NK-92 (cell line): ENCODE results near the gene NPHP4.

Source experiments
- DNase-seq: peaks from one replicate; lab custom pipeline; 2025; ENCODE audit not compliant: unreplicated experiment; lab: John Stamatoyannopoulos, UW

Gene NPHP4

DNA sequence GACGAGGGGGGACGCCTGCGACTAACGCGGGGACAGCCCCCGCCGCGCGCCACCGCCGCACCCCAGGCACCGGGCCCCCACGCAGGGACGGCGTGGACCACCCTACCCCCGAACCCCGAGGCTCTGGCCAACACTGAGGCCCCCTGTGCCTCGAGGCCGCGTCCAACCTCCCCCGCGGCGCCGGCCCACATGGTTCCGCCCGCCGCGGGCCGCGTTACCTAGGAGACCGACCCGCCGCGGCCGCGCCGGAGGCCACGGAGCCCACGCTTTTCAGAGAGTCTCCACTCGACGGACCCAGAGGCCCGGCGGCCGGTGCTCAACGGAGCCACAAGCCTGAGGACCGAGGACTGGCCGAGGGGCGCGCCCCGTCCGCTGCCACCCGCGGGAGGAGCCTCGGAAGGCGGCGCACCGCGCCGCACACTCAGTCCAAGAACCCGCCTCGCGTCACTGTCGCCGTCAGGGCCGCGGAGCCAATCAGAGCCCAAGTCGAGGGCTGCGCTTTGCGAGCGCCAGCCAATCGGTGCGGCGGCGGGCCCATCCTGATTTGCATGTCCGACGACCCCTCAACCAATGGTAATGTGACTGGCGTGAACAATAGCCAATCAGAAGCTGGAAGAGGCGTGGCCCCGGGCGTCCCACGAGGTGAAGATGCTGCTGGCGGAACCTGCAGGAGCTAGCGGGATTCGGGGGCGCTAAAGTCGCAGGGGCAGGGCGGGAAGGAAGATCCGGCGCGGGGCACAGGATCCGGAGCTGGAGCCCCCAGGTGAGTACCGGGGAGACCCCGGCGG lies at the start of gene NPHP4:
TSS of gene NPHP4 (minus strand) at position 400 of the 788 bp plus-strand sequence. CDS start 6,136 bp downstream, outside the sequence.
- DNase-seq, result peak; percentile 99

DNA sequence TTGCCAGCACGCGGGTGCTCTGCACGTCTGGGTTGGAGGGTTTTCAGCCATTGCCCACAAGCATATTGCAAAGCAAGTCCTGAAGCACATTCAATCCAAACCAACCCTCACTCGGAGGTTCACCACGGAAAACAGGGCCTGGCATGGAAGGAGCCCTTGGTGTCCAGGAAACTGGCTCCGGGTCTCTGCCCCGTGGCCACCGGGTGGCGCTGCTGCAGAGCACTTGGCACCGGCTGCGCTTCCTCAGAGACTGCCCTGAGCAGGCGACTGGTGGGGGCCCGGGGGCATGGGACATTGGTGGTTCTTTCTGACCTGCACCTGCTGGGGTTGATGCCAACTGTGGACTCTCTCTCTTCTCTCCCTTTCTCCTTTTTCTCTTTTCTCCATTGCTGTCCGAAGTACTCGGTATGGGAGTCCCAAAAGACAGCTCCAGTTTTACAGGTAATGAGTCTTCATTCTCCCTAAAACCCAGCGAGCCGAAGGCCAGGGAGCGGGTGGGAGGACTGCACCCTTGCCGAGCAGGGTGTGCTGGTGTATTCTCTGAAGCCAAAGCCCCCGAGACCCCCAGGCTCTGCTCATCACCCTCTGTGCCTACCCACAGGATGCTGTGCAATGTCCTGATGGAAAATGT lies 49.3 kb upstream of the NPHP4 start:
- no peak for DNase-seq

GRCh38 chr1:6040861-6041415 lies 48.7 kb upstream of the NPHP4 start:
- DNase-seq, result no peak

DNA sequence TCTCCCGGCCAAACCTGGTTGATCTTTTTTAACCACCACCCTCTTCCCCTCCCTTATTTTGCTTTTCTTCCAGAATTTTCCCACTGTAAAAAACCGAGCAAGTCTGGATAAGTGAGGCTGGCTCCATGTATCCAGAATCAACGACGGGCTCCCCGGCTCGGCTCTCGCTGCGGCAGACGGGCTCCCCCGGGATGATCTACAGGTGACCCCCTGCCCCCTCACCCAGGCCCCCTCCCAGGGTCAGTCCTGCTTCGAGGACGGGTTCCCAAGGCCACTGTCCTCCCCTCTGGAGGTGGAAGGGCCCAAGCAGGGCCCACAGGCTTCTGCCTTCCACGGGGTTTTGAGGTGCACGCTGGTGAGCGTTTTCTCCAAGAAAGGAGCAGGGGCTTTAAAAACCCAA lies 48.2 kb upstream of the NPHP4 start:
- no peak for DNase-seq

GRCh38 chr1:6039031-6039430 lies 46.8 kb upstream of the NPHP4 start:
- no peak for DNase-seq

- no peak for DNase-seq
Measured at GRCh38 chr1:6038603-6039002, 46.4 kb upstream of the NPHP4 start.

DNA sequence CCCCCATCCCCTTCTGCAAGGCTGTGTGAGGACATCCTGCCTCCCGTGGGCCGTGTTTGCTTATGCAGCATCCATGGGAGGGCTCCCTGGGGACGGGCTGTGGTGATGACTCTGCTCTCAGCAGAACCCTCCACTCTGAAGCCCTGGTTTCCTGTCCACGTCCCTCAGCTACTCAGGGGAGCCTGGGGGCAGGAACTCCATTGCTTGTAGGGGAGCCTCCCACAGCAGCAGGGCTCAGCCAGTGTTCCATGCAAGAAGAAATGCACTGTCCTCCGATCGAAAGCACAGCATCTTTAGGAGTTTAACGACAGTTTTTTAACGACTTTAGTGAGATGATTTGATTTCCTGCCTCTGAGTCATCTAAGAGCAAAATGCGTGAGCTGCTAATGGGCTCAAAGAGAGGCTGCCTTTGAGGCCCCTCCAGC lies 45.1 kb upstream of the NPHP4 start:
- no peak for DNase-seq

DNA sequence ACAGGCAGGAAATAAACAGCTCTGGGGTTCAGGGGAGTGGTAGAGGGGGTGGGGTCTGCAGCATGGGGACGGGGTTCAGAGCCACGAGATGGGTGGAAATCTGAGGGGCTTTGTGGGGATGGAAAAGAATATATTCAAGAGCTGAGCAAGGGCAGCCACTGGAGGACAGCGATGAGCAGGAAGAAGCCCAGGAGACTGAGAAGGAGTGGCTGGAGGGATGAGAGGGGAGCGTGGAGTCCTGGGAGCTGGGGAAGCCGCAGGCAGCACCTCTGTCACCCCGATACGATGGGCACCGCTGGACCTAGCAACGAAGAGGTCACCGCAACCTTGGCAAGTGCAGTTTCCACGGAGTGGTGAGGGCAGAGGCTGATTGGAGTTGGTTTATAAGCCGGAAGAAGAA lies 43.5 kb upstream of the NPHP4 start:
- no peak for DNase-seq

DNA sequence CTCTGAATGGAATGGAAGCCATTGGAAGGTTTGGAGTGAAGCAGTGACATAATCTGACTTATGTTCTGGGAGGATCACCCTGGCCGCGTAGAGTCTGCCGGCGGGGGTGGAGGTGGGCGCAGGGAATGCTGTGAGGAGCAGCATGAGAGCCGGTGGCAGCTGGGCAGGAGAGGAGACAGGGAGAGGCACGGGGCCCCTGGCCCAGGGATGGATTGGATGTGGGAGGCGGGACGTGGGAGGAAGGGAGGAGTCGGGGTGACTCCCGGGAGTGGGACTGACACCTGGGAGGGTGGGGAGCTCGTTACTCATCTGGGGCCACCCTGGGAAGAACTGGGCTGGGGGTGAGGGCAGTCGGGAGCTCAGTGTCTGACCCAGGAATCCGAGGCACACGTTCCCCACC lies 43.1 kb upstream of the NPHP4 start:
- DNase-seq, result no peak

DNA sequence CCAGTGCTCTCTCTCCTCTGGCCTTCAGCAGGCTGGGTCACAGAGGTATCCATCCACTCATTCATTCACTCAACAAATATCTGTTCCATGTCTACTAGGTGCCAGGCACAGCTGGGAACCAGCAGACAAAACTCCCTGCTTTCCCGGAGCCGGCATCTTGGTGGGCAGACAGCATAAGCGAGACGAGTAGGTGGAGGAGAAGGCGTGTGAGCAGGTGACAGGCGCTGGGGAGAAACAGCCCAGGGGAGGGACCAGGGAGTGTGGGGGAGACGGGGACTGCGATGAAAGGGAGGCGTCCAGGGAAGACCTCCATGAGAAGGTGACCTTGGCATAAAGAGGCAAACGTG lies 42.5 kb upstream of the NPHP4 start:
- no peak for DNase-seq

DNA sequence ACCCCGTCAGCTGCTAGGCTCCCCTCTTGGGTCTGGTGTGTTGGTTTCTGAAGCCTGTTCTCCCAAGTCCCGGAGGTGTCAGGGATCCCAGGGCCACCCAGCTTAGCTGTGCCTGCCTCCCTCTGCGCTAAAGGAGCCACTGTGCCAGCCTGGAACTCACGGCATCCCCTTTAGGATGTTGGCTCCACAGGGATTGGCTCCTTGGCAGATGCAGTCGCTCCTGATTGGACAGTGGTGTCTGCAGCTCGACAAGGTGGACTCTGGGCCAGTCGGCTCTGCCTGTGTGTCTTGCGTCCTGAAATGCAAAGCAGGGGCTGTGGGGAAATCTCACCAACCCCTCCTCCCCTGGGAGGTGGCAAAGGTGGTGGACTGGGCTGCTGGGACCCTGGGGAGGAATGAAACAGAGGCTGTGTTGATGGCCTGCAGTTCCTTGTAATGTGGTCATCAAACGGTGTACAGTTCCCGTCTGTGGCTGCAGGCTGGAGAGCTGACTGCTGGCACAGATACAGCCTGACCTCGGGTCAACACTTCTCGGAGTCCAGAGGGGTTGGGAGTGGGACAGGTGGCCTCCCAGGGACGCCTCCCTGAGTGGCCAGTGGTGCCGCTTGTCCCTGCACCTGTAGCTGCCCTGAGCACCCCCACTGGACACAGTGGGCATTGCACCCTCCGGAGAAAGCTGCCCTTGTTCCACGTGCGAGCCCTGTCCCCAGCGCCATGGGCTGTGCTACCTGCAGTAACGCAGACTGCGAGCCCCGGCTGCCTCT lies 41.9 kb upstream of the NPHP4 start:
- no peak for DNase-seq

DNA sequence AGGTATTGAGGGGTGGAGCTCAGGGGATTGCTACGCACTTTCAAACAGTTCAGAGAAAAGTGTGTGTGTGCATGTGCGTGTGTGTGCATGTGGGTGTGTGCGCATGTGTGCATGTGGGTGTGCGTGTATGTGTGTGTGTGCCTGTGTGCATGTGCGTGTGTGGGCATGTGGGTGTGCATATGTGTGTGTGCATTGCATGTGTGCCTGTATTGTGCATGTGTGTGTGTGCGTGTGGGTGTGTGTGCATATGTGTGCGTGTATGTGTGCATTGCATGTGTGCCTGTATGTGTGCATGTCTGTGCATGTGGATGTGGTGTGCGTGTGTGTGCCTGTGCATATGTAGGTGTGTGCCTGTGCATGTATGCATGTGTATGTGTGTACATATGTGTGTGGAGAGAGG lies 40.9 kb upstream of the NPHP4 start:
- no peak for DNase-seq

GRCh38 chr1:6030547-6031261 lies 38.5 kb upstream of the NPHP4 start:
- DNase-seq, result no peak

- no peak for DNase-seq
Measured at GRCh38 chr1:6030132-6030531, 37.9 kb upstream of the NPHP4 start.

GRCh38 chr1:6029351-6029750 lies 37.1 kb upstream of the NPHP4 start:
- no peak for DNase-seq

- no peak for DNase-seq
Measured at GRCh38 chr1:6028042-6028850, 36.0 kb upstream of the NPHP4 start.

- no peak for DNase-seq
Measured at GRCh38 chr1:6027591-6027990, 35.4 kb upstream of the NPHP4 start.

DNA sequence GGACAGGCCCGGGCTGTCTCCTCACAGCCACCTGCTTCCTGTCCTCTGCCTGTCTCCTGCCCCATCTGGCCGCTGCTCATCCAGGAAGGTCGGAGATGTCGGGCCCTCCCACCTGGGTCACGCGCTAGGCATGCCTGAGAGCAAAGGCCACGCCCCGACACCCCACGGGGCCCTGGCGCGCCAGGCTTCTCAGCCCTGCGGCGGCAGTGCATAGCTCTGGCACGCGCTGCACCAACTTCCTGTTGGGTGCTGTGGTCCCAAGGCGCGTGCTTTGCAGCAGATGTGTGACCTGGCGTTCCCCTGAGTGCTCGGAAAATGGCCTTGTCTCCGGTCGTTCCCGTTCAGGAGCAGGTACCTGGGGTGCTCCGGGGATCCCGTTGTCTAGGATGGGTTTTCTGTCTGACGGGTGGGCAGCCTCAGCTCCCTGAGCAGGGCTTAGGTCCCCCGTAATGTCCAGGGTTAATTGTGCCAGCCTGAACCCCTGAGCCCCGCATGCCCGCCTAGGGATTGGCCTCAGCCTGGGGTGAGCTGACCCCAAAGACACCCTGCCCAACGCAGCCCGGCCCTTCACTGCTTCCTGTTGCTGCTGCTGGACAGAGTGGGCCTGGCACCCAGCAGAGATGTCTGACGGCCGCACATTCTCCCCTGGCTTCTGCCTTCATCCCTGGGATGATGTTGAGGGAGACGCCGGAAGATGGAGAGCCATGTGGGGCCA lies 34.0 kb upstream of the NPHP4 start:
- peak; percentile 59 for DNase-seq

- no peak for DNase-seq
Measured at GRCh38 chr1:6025269-6026094, 33.3 kb upstream of the NPHP4 start.
